ENCODE data around the gene RCOR1. TPM values are rescaled to one million over a fixed set of nuclear protein-coding genes. Genes with fewer than 3 reads are reported as not detected.

The RCOR1 gene
- total RNA-seq, 4 donors from 2014 or later = 3.3 to 40.0 (median 19.7) TPM

DNA sequence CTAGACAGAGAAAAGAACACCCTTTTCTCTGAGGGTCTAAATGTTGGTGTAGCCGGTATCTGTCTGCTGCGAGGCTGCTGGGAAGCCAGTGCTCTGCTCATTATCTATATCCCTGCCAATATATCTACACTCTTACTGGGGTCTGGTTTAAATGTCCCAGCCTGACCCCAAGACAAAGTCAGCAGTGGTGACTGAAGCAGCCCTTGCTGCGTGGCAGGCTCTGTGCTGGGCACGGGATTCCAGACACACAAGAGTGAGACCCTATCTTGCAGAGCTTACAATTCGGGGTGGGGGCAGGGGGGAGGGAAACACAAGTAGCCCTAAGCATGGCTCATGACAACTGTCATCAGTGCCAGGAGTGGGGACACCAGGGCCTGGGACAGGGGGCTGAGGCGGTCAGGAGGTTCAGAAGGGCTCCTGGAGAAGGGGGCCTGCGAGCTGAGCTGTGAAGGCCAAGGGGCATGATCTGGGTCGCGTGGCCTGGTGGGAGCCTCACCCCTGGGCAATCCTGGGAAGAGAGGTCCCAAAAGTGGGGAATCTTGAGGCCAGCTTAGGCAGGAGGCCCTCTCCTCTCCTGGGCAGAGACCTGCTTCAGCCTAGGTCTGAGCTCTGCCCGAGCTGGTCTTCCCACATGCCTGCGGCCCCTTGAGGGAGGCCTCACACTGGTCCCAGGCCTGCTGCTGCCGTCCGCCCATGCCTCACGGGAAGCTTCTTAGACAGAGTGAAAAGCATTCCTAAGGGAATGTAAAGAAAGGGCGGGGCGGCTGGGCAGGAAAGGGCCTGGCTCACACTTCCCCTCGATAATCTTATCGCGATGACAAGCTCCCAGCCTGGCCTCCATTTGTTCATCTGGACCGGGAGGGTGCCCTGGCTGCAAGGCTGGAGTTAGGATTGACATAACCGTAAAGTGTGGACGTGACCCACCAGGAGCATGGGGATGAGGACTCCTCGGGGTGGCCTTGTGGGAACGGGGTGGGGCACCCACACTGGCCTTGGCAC is 7.3 kb upstream of the RCOR1 start:
- no peaks in the 10 kb centered on the region for H3K9me3 ChIP-seq

DNA sequence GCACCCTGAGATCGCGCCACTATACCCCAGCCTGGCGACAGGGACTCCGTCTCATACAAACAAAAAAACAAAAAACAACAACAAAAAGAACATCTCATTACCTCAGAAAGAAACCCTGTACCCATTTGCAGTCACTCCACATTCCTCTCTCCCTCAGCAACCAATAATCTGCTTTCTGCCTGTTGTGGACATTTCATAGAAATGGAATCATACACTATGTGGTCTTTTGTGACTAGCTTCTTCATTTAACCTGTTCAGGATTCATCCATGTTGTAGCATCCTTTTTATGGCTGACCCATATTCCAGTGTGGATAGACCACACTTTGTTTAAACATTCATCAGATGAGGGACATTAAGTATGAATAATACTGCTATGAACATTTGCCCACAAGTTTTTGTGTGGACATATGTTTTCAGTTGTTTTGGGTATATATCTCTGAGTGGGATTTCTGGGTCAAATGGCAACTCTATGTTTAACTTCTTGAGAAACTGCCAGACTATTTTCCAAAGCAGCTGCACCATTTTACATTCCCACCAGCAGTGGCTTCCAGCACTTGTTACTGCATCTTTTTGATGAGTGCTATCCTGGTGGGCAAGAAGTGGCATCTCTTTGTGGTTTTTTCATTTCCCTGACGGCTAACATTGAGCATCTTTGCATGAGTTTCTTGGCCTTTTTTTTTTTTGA is 5.9 kb upstream of the RCOR1 start:
- Histone ChIP-seq H3K4me1 (no peaks in the 10 kb centered on the region), H3K4me3 (no peak overlapping the region), H3K27ac (no peak overlapping the region), H3K27me3 (no peaks in the 10 kb centered on the region), H3K9me3 (no peaks in the 10 kb centered on the region), H3K36me3 (no peaks in the 10 kb centered on the region)
- intact Hi-C loops (cut with DNase I; ENCODE audit: low total_unique reads) = no loop called here
- DNase-seq = no peak
- TF ChIP-seq POLR2A (IDR thresholded peaks at IDR 0.05) = no peak
- TF ChIP-seq, protein P1, sequence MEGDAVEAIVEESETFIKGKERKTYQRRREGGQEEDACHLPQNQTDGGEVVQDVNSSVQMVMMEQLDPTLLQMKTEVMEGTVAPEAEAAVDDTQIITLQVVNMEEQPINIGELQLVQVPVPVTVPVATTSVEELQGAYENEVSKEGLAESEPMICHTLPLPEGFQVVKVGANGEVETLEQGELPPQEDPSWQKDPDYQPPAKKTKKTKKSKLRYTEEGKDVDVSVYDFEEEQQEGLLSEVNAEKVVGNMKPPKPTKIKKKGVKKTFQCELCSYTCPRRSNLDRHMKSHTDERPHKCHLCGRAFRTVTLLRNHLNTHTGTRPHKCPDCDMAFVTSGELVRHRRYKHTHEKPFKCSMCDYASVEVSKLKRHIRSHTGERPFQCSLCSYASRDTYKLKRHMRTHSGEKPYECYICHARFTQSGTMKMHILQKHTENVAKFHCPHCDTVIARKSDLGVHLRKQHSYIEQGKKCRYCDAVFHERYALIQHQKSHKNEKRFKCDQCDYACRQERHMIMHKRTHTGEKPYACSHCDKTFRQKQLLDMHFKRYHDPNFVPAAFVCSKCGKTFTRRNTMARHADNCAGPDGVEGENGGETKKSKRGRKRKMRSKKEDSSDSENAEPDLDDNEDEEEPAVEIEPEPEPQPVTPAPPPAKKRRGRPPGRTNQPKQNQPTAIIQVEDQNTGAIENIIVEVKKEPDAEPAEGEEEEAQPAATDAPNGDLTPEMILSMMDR (IDR thresholded peaks at IDR 0.05) = no peak

More for the DNA sequence above, 7.3 kb upstream of the RCOR1 start:
- Histone ChIP-seq H3K27me3 (no peaks in the 10 kb centered on the region), H3K4me3 (no peak overlapping the region), H3K4me1 (no peaks in the 10 kb centered on the region), H3K36me3 (no peaks in the 10 kb centered on the region), H3K27ac (no peak overlapping the region)
- intact Hi-C loops (cut with DNase I; ENCODE audit: low total_unique reads) = no loop called here
- TF ChIP-seq, protein P1 (IDR thresholded peaks at IDR 0.05) = no peak
- no peak for TF ChIP-seq POLR2A (IDR thresholded peaks at IDR 0.05)
- no peak for DNase-seq

DNA sequence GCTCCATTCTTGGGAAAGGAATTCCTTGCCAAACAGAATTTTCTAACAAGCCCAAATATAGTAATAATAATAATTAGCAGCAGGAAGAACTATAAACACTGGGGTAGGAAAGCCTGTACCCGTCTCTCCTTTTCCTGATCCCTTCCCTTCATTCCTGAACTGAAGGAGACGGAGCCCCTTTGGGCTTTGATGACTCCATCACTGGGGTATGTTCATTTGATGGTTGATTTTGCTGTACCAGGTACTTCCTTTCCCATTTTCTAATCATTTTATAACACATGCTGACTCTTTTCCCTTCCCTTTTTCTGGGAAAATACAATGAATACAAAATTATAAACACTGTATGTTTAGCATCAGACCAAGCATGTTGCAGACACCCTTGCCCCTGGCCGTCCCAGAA is 3.6 kb upstream of the RCOR1 start:
- Histone ChIP-seq H3K27ac (no peak overlapping the region), H3K36me3 (no peaks in the 10 kb centered on the region), H3K9me3 (no peaks in the 10 kb centered on the region), H3K4me1 (no peaks in the 10 kb centered on the region), H3K27me3 (no peaks in the 10 kb centered on the region), H3K4me3 (no peak overlapping the region)
- no peak for DNase-seq
- intact Hi-C loops (cut with DNase I; ENCODE audit: low total_unique reads) = no loop called here
- TF ChIP-seq POLR2A (IDR thresholded peaks at IDR 0.05) = no peak
- TF ChIP-seq, protein P1 (IDR thresholded peaks at IDR 0.05) = no peak

DNA sequence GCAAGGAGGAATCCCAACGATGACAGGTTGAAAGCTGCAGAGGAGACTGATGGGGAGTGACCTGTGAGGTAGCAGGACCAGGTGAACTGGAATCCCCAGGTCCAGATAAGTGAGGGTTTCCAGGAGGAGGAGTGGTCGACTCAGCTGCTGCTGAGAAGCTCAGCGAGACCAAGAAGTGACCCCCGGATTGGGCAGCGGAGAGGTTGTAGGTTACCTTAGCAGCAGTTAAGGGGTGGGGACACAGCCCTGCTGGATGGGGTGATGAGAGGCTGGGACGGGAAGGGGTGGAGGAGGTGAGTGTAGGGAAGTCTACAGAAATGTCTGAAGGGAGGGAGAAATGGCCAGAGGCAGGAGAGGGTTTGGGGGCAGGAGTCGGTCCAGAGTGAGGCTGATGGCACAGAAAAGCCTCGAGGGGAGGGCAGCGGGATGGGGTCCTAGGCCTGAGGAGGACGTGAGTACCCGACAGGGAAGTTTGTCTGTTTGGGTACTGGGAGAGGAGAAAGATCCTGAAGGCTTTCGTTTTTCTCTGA is 2.6 kb upstream of the RCOR1 start:
- Histone ChIP-seq H3K27ac (peak overlapping the region in 1 of 2 donors; percentile 98), H3K4me1 (no peaks in the 10 kb centered on the region), H3K4me3 (no peak overlapping the region), H3K27me3 (no peaks in the 10 kb centered on the region), H3K9me3 (no peaks in the 10 kb centered on the region), H3K36me3 (no peaks in the 10 kb centered on the region)
- DNase-seq = peak in 1 of 2 donors; percentile 19
- TF ChIP-seq, protein P1 (IDR thresholded peaks at IDR 0.05) = no peak
- no peak for TF ChIP-seq POLR2A (IDR thresholded peaks at IDR 0.05)
- intact Hi-C loops (cut with DNase I; ENCODE audit: low total_unique reads) = no loop called here
